Astrocyte (in vitro differentiated cells and primary cell): ENCODE data around the gene DUSP15.

Experiments used
- CTCF ChIP-seq: IDR thresholded peaks from 2 replicates; pipeline ENCODE4 v1.5.1; 2011; ENCODE audit warnings: low read depth, mild to moderate bottlenecking, inconsistent platforms, low read length, moderate library complexity; ENCODE audit not compliant: insufficient read depth
- EZH2 ChIP-seq: IDR thresholded peaks from 2 replicates; pipeline ENCODE4 v1.6.1; 2012; ENCODE audit warnings: mild to moderate bottlenecking, low read length, inconsistent platforms; ENCODE audit not compliant: insufficient read depth

DNA sequence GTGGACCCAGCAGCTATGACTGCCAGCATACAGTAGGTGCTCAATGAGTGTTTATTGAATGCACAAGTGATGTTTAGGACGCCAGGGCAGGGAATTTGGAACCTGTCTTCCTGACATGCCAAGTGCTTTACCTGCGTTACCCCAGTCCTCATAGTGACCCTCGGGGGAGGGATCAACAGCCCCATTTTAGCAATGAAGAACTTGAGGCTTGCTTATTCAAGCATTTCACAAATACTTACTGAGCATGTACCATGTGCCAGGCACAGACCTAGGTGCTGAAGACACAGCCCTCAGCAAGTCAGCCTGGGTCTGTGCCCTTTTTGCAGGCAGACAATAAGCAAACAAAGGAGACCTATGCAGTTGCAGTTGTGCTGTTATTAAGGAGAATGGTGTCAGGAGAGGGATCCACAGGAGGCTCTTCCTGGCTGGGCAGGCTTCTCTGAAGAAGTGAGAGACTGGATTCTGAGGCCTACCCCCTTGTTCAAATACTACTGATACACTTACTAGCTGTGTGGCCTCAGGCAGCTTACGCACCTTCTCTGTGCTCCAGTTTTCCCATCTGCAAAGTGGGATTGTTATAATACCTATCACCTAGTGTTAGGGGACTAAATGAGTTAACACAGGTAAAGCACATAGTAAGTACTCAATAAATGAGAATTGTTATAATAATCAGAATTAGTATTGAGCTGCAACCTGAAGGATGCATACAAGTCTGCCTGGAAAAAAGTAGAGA is 39.9 kb upstream of the DUSP15 start:
- TF ChIP-seq CTCF (no peak), EZH2 (no peak)
